GM18951 (cell line): ENCODE results near the gene HSF2BP.
"Not testable (repeated sequence)": the region's sequence is repeated elsewhere in the genome, so short reads cannot be mapped to it uniquely, and the experiment has no call there.

ENCODE experiments used
- in situ Hi-C: fragments of 300-500 bp; cut with MboI; formaldehyde crosslinking; loops from one replicate; pipeline ENCODE4 v1.12.0; 2022; ENCODE audit warnings: low sequenced_read_pairs, mixed read lengths, inconsistent platforms; ENCODE audit not compliant: unreplicated experiment

Gene HSF2BP

GRCh38 chr21:43503075-43503750 lies 156.1 kb downstream of the HSF2BP start:
- in situ Hi-C loops, result not testable (repeated sequence)

GRCh38 chr21:43502407-43503071 lies 156.7 kb downstream of the HSF2BP start:
- in situ Hi-C loops, result not testable (repeated sequence)

GRCh38 chr21:43498924-43499323 lies 160.4 kb downstream of the HSF2BP start:
- in situ Hi-C loops, result not testable (repeated sequence)

GRCh38 chr21:43498065-43498464 lies 161.2 kb downstream of the HSF2BP start:
- in situ Hi-C loops, result not testable (repeated sequence)

- in situ Hi-C loops, result not testable (repeated sequence)
Measured at GRCh38 chr21:43494279-43495012, 164.8 kb downstream of the HSF2BP start.

GRCh38 chr21:43493471-43493870 lies 165.8 kb downstream of the HSF2BP start:
- in situ Hi-C loops, result not testable (repeated sequence)

- in situ Hi-C loops, result not testable (repeated sequence)
Measured at GRCh38 chr21:43488235-43488634, 171.1 kb downstream of the HSF2BP start.

- in situ Hi-C loops, result not testable (repeated sequence)
Measured at GRCh38 chr21:43486051-43486450, 173.2 kb downstream of the HSF2BP start.

- in situ Hi-C loops, result not testable (repeated sequence)
Measured at GRCh38 chr21:43485016-43485415, 174.3 kb downstream of the HSF2BP start.

- in situ Hi-C loops, result not testable (repeated sequence)
Measured at GRCh38 chr21:43479197-43479596, 180.1 kb downstream of the HSF2BP start.
